GM18498 (cell line): ENCODE data around the gene PIP4K2A.
A peak's percentile ranks its signal among the peaks of the same experiment; 100 is the strongest.

ENCODE experiments used
- ATAC-seq: cut with Tn5 transposase; IDR thresholded peaks from one replicate; pipeline ENCODE4 v1.9.1; 2021; ENCODE audit warnings: mild to moderate bottlenecking, moderate library complexity; ENCODE audit not compliant: unreplicated experiment

The PIP4K2A gene

GRCh38 chr10:22491931-22492615, 222.3 kb downstream of the PIP4K2A start:
- peak; percentile 51 for ATAC-seq

GRCh38 chr10:22491480-22491879, 222.9 kb downstream of the PIP4K2A start:
- no peak for ATAC-seq

GRCh38 chr10:22489975-22490374, 224.4 kb downstream of the PIP4K2A start:
- no peak for ATAC-seq

GRCh38 chr10:22489467-22489866, 224.9 kb downstream of the PIP4K2A start:
- ATAC-seq, result no peak

- no peak for ATAC-seq
Measured at GRCh38 chr10:22486431-22486830, 227.9 kb downstream of the PIP4K2A start.
